Spleen (tissue), 11 donors: ENCODE measurements around the gene PRORP. TPM values are rescaled to one million over a fixed set of nuclear protein-coding genes. Genes with fewer than 3 reads are reported as not detected.

Source experiments
- DNase-seq: peaks from one replicate; pipeline ENCODE4 v3.0.0-alpha.2; 2020
- H3K27ac ChIP-seq, 8 donors: fragments of 200-600 bp; sonication (generic) in 7 of 8; 1 replicate in 4 of 8; 2 replicates in 4 of 8; pipeline versions ENCODE4 v1.5.0 to v1.8.0; 2016 to 2021; ENCODE audit warnings: inconsistent platforms in 4 of 8, mild to moderate bottlenecking in 4 of 8, moderate library complexity in 1 of 8
- H3K27me3 ChIP-seq, 7 donors: fragments of 200-600 bp; sonication (generic) in 6 of 7; replicated peaks in 1 of 7; 1 replicate in 4 of 7; 2 replicates in 3 of 7; pipeline versions ENCODE4 v1.5.0 to v1.8.0; 2016 to 2021; ENCODE audit warnings: inconsistent platforms in 3 of 7, mild to moderate bottlenecking in 1 of 7
- H3K36me3 ChIP-seq, 6 donors: fragments of 200-600 bp; sonication (generic) in 5 of 6; 1 replicate in 4 of 6; 2 replicates in 2 of 6; pipeline versions ENCODE4 v1.5.0 to v1.8.0; 2016 to 2021; ENCODE audit warnings: inconsistent platforms in 2 of 6
- H3K4me1 ChIP-seq, 6 donors: fragments of 200-600 bp; sonication (generic) in 5 of 6; 1 replicate in 3 of 6; 2 replicates in 3 of 6; pipeline versions ENCODE4 v1.5.0 to v1.8.0; 2016 to 2021; ENCODE audit warnings: inconsistent platforms in 3 of 6
- H3K4me3 ChIP-seq, 8 donors: fragments of 200-600 bp; sonication (generic) in 7 of 8; 1 replicate in 4 of 8; 2 replicates in 4 of 8; pipeline versions ENCODE4 v1.5.0 to v1.8.0; 2016 to 2021; ENCODE audit warnings: inconsistent platforms in 4 of 8, mild to moderate bottlenecking in 4 of 8, moderate library complexity in 2 of 8
- H3K9me3 ChIP-seq, 8 donors: fragments of 200-600 bp; sonication (generic) in 7 of 8; 1 replicate in 4 of 8; 2 replicates in 4 of 8; pipeline versions ENCODE4 v1.5.0 to v1.8.0; 2016 to 2021; ENCODE audit warnings: inconsistent platforms in 4 of 8
- CTCF ChIP-seq, 11 experiments: fragments of 200-600 bp in 7 of 11; fragments of 450-650 bp in 4 of 11; sonication (generic) in 4 of 11; IDR thresholded peaks in 8 of 11; conservative IDR thresholded peaks in 3 of 11; 1 replicate in 7 of 11; 2 replicates in 4 of 11; pipeline versions ENCODE4 v1.4.0 to v1.8.0; 2016 to 2021; ENCODE audit warnings: antibody characterized with exemption in 11 of 11, inconsistent platforms in 4 of 11, mild to moderate bottlenecking in 1 of 11
- POLR2A ChIP-seq, 3 donors: fragments of 450-650 bp; IDR thresholded peaks; one replicate each; pipeline ENCODE4 v1.5.1; 2017; ENCODE audit warnings: antibody characterized with exemption in 3 of 3, mild to moderate bottlenecking in 1 of 3
- POLR2AphosphoS5 ChIP-seq, 3 donors: sonication (generic); formaldehyde crosslinking; IDR thresholded peaks; one replicate each; pipeline ENCODE4 v1.5.1; 2017; ENCODE audit warnings: antibody characterized with exemption in 3 of 3
- WGBS, 5 donors: extraction: QIAGEN DNeasy Blood & Tissue Kit in 3 of 5; methylation state at CpG; one replicate each; pipeline versions ENCODE4 v1.1.5 to v1.1.7; 2013 to 2018; 5-methylcytosine and 5-hydroxymethylcytosine counted together
- intact Hi-C: fragments of 100-400 bp; cut with DNase I; formaldehyde crosslinking; loops from one replicate; pipeline ENCODE4 v1.15.0; 2023; ENCODE audit warnings: low total_unique reads
- polyA plus RNA-seq, 3 donors: library from polyadenylated mRNA; stranded (reverse); fragments of 200-250 nt; gene quantifications; one replicate each; pipeline ENCODE4 v1.2.1, GENCODE V29; 2013
- total RNA-seq, 7 donors: library from RNA; depleted of rRNA in 3 of 7; stranded (reverse); fragments of >200 nt in 3 of 7; fragmentation: NEBNext Ultra II Directional in 4 of 7; extraction: Animal tissue kit (Norgen Biotek cat#: 25700) in 4 of 7; gene quantifications; one replicate each; pipeline versions ENCODE4 v1.1.0 to v1.2.1, GENCODE V29; 2016 to 2021
- donor health status: healthy with polysubstance abuse.
- donor health status: DM: no; HTN: no; CAD: no; lungs with moderate emphysema.
- donor health status: DM: no; HTN: no; CAD: no.
- donor health status: Bipolar disorder and iron deficiency.
- donor health status: healthy.
- donor health status: DM: no; HTN: no; CAD: no.
- donor health status: DM: yes; HTN: yes; CAD: no.

PRORP gene
- total and polyA plus RNA-seq, 10 donors, result 11.5 to 45.6 (median 23.9) TPM

GRCh38 chr14:35155962-35156361 is 33.6 kb downstream of the PRORP start:
- peak overlapping the region; percentile 6 to 72 (median 58) for H3K27ac ChIP-seq
- 0 to 8% (median 5%) methylated on average over 1 of the region's 1 CpG for WGBS, 5 donors
- peaks cover 16 to 55% (median 40%) of the 10 kb centered on the region in 6 donors for H3K4me1 ChIP-seq
- no peaks in the 10 kb centered on the region for H3K27me3 ChIP-seq
- no peak for DNase-seq
- H3K9me3 ChIP-seq, result no peaks in the 10 kb centered on the region
- intact Hi-C loops, result no loop called here
- TF ChIP-seq POLR2AphosphoS5 (IDR thresholded peaks at IDR 0.05) (no peak), POLR2A (IDR thresholded peaks at IDR 0.05) (no peak), CTCF (IDR thresholded peaks at IDR 0.05 in 8 of 11, conservative IDR thresholded peaks at IDR 0.05 in 3 of 11) (no peak)
- peaks cover 0 to 24% (median 0%) of the 10 kb centered on the region in 6 donors for H3K36me3 ChIP-seq
- H3K4me3 ChIP-seq, result no peak overlapping the region

- no peaks in the 10 kb centered on the region for H3K27me3 ChIP-seq
- intact Hi-C loops, result no loop called here
- DNase-seq, result no peak
- H3K4me1 ChIP-seq, result peaks cover 23 to 70% (median 52%) of the 10 kb centered on the region in 6 donors
- 91 to 100% (median 95%) methylated on average over 2 of the region's 2 CpGs for WGBS, 5 donors
- H3K4me3 ChIP-seq, result no peak overlapping the region
- H3K36me3 ChIP-seq, result peaks cover 0 to 13% (median 0%) of the 10 kb centered on the region in 6 donors
- TF ChIP-seq POLR2AphosphoS5 (IDR thresholded peaks at IDR 0.05), result no peak
- no peak for TF ChIP-seq CTCF (IDR thresholded peaks at IDR 0.05 in 8 of 11, conservative IDR thresholded peaks at IDR 0.05 in 3 of 11)
- TF ChIP-seq POLR2A (IDR thresholded peaks at IDR 0.05), result no peak
- H3K9me3 ChIP-seq, result no peaks in the 10 kb centered on the region
- no peak overlapping the region for H3K27ac ChIP-seq
These were observed 36.1 kb downstream of the PRORP start for GRCh38 chr14:35158491-35158890.

- H3K9me3 ChIP-seq, result no peaks in the 10 kb centered on the region
- 91 to 95% (median 93%) methylated on average over 8 of the region's 8 CpGs for WGBS, 5 donors
- intact Hi-C loops, result no loop called here
- TF ChIP-seq POLR2A (IDR thresholded peaks at IDR 0.05) (no peak), POLR2AphosphoS5 (IDR thresholded peaks at IDR 0.05) (no peak), CTCF (IDR thresholded peaks at IDR 0.05 in 8 of 11, conservative IDR thresholded peaks at IDR 0.05 in 3 of 11) (no peak)
- H3K36me3 ChIP-seq, result peaks cover 0 to 19% (median 0%) of the 10 kb centered on the region in 6 donors
- H3K4me3 ChIP-seq, result no peak overlapping the region
- no peaks in the 10 kb centered on the region for H3K27me3 ChIP-seq
- no peak for DNase-seq
- peak overlapping the region in 4 of 8 donors; percentile 6 to 58 (median 46) for H3K27ac ChIP-seq
- H3K4me1 ChIP-seq, result peaks cover 23 to 65% (median 47%) of the 10 kb centered on the region in 6 donors
These were observed 36.8 kb downstream of the PRORP start for GRCh38 chr14:35158951-35159653.

- Histone ChIP-seq H3K36me3 (peaks cover 0 to 27% (median 0%) of the 10 kb centered on the region in 6 donors), H3K4me3 (no peak overlapping the region), H3K27me3 (no peaks in the 10 kb centered on the region), H3K4me1 (peaks cover 23 to 58% (median 42%) of the 10 kb centered on the region in 6 donors), H3K27ac (peak overlapping the region in 6 of 8 donors; percentile 6 to 58 (median 38)), H3K9me3 (no peaks in the 10 kb centered on the region)
- intact Hi-C loops, result no loop called here
- no peak for DNase-seq
- WGBS, 5 donors, result 40 to 74% (median 61%) methylated on average over 6 of the region's 6 CpGs
- no peak for TF ChIP-seq POLR2AphosphoS5 (IDR thresholded peaks at IDR 0.05)
- no peak for TF ChIP-seq CTCF (IDR thresholded peaks at IDR 0.05 in 8 of 11, conservative IDR thresholded peaks at IDR 0.05 in 3 of 11)
- TF ChIP-seq POLR2A (IDR thresholded peaks at IDR 0.05), result no peak
These were observed 37.5 kb downstream of the PRORP start for GRCh38 chr14:35159742-35160409.
